DMS153 (cell line): Measurements from ENCODE around the gene GOLGA6C.
"Not testable (repeated sequence)": the region's sequence is repeated elsewhere in the genome, so short reads cannot be mapped to it uniquely, and the experiment has no call there.

Experiments used
- DNase-seq: peaks from one replicate; lab custom pipeline; 2025; lab: John Stamatoyannopoulos, UW

The GOLGA6C gene

GRCh38 chr15:75258034-75258433 is at the start of gene GOLGA6C:
Gene GOLGA6C, plus strand, starts transcription at chr15:75258334. Its CDS starts 265 bp downstream, at chr15:75258599.
- not testable (repeated sequence) for DNase-seq

- DNase-seq: no peak
Measured at GRCh38 chr15:75208501-75209288, 49.4 kb upstream of the GOLGA6C start.

GRCh38 chr15:75209289-75209676 is 48.9 kb upstream of the GOLGA6C start:
- no peak for DNase-seq

- no peak for DNase-seq
Measured at GRCh38 chr15:75210811-75211230, 47.3 kb upstream of the GOLGA6C start.

- no peak for DNase-seq
Measured at GRCh38 chr15:75211436-75212199, 46.5 kb upstream of the GOLGA6C start.

- DNase-seq: no peak
Measured at GRCh38 chr15:75212200-75212858, 45.8 kb upstream of the GOLGA6C start.

GRCh38 chr15:75213212-75213767 is 44.8 kb upstream of the GOLGA6C start:
- no peak for DNase-seq

- no peak for DNase-seq
Measured at GRCh38 chr15:75213768-75214221, 44.3 kb upstream of the GOLGA6C start.

GRCh38 chr15:75214293-75215096 is 43.6 kb upstream of the GOLGA6C start:
- DNase-seq: no peak

- DNase-seq: no peak
Measured at GRCh38 chr15:75215107-75216004, 42.8 kb upstream of the GOLGA6C start.

GRCh38 chr15:75217012-75217411 is 41.1 kb upstream of the GOLGA6C start:
- DNase-seq: no peak

GRCh38 chr15:75217574-75217973 is 40.6 kb upstream of the GOLGA6C start:
- not testable (repeated sequence) for DNase-seq

- DNase-seq: not testable (repeated sequence)
Measured at GRCh38 chr15:75219507-75219929, 38.6 kb upstream of the GOLGA6C start.

- no peak for DNase-seq
Measured at GRCh38 chr15:75223688-75224087, 34.4 kb upstream of the GOLGA6C start.

GRCh38 chr15:75224281-75224680 is 33.9 kb upstream of the GOLGA6C start:
- no peak for DNase-seq

- not testable (repeated sequence) for DNase-seq
Measured at GRCh38 chr15:75225102-75225836, 32.9 kb upstream of the GOLGA6C start.

GRCh38 chr15:75225951-75226732 is 32.0 kb upstream of the GOLGA6C start:
- DNase-seq: no peak

- not testable (repeated sequence) for DNase-seq
Measured at GRCh38 chr15:75227112-75227511, 31.0 kb upstream of the GOLGA6C start.
